Ishikawa (cell line): ENCODE data around the gene TROAP.

Experiments used
- CEBPB ChIP-seq: IDR thresholded peaks from 2 replicates; pipeline ENCODE4 v1.6.1; 2012
- CREB1 ChIP-seq: IDR thresholded peaks from 2 replicates; pipeline ENCODE4 v1.6.1; 2012; ENCODE audit warnings: low read depth
- EGR1 ChIP-seq: IDR thresholded peaks from 2 replicates; pipeline ENCODE4 v1.6.1; 2012
- EP300 ChIP-seq: IDR thresholded peaks from 2 replicates; pipeline ENCODE4 v1.6.1; 2012; ENCODE audit warnings: borderline replicate concordance
- FOXM1 ChIP-seq: IDR thresholded peaks from 2 replicates; pipeline ENCODE4 v1.6.1; 2012; ENCODE audit warnings: low read depth, borderline replicate concordance
- NFIC ChIP-seq: IDR thresholded peaks from 2 replicates; pipeline ENCODE4 v1.6.1; 2012
- RAD21 ChIP-seq: IDR thresholded peaks from 2 replicates; pipeline ENCODE4 v1.6.1; 2012; ENCODE audit warnings: low read depth
- TAF1 ChIP-seq: IDR thresholded peaks from 2 replicates; pipeline ENCODE4 v1.6.1; 2012; ENCODE audit warnings: low read depth, mild to moderate bottlenecking
- TCF12 ChIP-seq: IDR thresholded peaks from 2 replicates; pipeline ENCODE4 v1.6.1; 2012; ENCODE audit warnings: low read depth
- TEAD4 ChIP-seq: IDR thresholded peaks from 2 replicates; pipeline ENCODE4 v1.6.1; 2012
- YY1 ChIP-seq: IDR thresholded peaks from 2 replicates; pipeline ENCODE4 v1.6.1; 2012; ENCODE audit warnings: low read depth
- ZBTB7A ChIP-seq: IDR thresholded peaks from 2 replicates; pipeline ENCODE4 v1.6.1; 2012; ENCODE audit warnings: low read depth
- TF ChIP-seq, protein P1 (sequence below): IDR thresholded peaks from 2 replicates; pipeline ENCODE4 v1.6.1; 2012
- TF ChIP-seq, protein P2 (sequence below): IDR thresholded peaks from 2 replicates; pipeline ENCODE4 v1.6.1; 2012; ENCODE audit warnings: low read depth, mild to moderate bottlenecking
- TF ChIP-seq, protein P3 (sequence below): IDR thresholded peaks from 2 replicates; pipeline ENCODE4 v1.6.1; 2012

Gene TROAP

DNA sequence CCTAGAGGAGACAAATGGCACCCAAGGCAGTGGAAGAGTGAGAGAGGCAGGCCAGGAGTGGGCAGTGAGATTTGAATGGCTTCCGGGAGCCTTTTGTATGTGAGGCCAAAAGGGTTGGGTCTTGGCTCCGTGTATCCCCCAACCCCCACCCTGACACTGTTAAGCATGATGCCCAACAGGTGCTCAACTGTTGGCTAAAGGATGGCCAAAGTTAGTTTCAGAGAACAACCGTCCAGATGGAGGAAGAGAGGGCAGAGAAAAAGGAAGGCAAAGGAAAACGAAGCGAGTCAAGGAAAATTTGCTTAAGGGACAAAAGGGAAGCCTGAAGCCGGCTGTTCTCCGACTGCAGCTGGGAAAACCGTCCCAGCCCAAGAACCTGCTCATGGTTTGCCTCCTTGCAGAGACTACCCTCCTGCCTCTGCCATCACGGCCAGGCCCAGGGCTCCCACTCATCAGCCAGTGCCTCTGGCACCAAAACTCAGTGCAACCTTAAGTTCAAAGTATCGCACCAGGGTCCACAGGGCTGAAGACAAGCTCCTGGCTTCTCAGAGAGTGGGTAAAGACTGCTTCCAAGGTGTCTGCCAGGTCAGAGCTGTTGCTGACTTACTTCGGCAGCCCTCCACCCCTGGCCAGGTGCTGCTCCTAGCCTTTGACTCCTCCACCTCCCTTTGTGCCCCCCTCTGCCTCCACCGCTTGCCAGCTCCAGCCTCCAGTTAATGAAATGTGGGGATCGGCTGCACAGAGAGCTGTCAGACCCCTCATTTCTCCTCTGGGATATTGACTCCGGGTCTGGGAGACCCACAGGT is 18.1 kb downstream of the TROAP start:
- TF ChIP-seq, protein P1, sequence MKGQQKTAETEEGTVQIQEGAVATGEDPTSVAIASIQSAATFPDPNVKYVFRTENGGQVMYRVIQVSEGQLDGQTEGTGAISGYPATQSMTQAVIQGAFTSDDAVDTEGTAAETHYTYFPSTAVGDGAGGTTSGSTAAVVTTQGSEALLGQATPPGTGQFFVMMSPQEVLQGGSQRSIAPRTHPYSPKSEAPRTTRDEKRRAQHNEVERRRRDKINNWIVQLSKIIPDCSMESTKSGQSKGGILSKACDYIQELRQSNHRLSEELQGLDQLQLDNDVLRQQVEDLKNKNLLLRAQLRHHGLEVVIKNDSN, result no peak
- no peak for TF ChIP-seq CREB1
- TF ChIP-seq YY1, result no peak
- TF ChIP-seq TCF12, result no peak
- no peak for TF ChIP-seq NFIC
- TF ChIP-seq, protein P2, sequence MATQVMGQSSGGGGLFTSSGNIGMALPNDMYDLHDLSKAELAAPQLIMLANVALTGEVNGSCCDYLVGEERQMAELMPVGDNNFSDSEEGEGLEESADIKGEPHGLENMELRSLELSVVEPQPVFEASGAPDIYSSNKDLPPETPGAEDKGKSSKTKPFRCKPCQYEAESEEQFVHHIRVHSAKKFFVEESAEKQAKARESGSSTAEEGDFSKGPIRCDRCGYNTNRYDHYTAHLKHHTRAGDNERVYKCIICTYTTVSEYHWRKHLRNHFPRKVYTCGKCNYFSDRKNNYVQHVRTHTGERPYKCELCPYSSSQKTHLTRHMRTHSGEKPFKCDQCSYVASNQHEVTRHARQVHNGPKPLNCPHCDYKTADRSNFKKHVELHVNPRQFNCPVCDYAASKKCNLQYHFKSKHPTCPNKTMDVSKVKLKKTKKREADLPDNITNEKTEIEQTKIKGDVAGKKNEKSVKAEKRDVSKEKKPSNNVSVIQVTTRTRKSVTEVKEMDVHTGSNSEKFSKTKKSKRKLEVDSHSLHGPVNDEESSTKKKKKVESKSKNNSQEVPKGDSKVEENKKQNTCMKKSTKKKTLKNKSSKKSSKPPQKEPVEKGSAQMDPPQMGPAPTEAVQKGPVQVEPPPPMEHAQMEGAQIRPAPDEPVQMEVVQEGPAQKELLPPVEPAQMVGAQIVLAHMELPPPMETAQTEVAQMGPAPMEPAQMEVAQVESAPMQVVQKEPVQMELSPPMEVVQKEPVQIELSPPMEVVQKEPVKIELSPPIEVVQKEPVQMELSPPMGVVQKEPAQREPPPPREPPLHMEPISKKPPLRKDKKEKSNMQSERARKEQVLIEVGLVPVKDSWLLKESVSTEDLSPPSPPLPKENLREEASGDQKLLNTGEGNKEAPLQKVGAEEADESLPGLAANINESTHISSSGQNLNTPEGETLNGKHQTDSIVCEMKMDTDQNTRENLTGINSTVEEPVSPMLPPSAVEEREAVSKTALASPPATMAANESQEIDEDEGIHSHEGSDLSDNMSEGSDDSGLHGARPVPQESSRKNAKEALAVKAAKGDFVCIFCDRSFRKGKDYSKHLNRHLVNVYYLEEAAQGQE, result no peak
- no peak for TF ChIP-seq EP300
- TF ChIP-seq TAF1, result no peak
- TF ChIP-seq CEBPB, result no peak
- TF ChIP-seq TEAD4, result no peak
- TF ChIP-seq RAD21, result no peak
- no peak for TF ChIP-seq EGR1
- no peak for TF ChIP-seq FOXM1
- TF ChIP-seq, protein P3, sequence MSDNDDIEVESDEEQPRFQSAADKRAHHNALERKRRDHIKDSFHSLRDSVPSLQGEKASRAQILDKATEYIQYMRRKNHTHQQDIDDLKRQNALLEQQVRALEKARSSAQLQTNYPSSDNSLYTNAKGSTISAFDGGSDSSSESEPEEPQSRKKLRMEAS, result no peak
- TF ChIP-seq ZBTB7A, result no peak

DNA sequence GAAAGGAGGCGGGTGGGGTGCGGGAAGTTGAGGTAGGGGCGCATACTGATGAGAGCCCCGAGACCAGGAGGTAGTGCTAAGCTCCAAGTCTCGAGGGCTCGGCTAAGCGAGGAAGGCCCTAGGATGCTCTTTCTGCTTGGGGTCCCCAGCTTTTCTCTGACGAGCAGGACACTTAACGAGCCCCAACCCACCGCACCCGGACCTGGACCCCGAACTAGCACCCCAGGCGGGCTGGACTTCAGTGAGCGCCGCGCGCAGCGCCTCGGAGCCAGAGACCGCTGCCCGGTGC is 18.7 kb downstream of the TROAP start:
- no peak for TF ChIP-seq TCF12
- no peak for TF ChIP-seq FOXM1
- TF ChIP-seq NFIC, result no peak
- TF ChIP-seq, protein P1, result no peak
- TF ChIP-seq EGR1, result no peak
- TF ChIP-seq CEBPB, result no peak
- TF ChIP-seq RAD21, result no peak
- TF ChIP-seq YY1, result no peak
- TF ChIP-seq TAF1, result no peak

DNA sequence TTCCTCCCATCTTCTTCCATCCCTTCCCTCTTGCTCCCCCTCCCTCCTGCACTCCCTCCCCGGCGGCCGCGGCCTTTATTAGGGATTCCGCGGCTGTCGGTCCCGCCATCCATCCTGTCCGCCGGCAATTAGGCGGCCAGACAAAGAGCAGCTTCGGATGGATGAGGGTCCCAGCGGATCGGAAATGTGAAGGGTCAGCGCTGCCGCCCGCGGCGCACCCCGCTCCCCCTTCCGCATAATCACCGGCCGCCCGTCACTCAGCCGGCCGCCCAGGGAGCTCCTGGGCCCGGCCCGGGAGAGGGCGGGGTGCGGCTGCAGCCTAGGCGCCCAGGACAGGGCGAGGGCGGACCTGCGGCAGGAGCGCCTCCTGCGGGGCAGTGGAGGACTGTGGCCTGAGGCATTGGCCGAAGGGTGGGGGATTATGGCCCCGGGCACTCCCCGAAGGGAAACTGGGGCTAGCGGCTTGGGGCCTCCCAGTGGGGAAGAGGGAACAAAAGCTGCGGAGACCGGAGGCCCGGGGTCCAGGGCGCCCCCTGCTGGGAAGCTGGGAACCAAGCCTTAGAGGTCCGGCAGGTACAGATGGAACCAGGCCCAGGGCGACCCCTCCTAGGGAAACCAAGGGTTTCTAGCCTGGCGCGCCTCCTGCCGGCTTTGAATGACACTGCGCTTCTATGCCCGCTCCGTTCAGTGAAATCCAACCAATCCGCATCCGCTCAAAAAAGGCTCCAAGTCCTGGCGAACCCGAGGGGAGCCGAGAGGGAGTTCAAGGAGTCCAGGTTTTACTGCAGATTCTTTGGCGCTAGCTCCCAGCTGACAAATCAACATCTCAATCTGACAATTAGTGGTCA is 19.2 kb downstream of the TROAP start:
- peak; percentile 98 for TF ChIP-seq ZBTB7A
- no peak for TF ChIP-seq CEBPB
- no peak for TF ChIP-seq FOXM1
- TF ChIP-seq TEAD4, result no peak
- TF ChIP-seq RAD21, result peak; percentile 67
- TF ChIP-seq, protein P2, result no peak
- TF ChIP-seq NFIC, result no peak
- TF ChIP-seq EGR1, result no peak
- no peak for TF ChIP-seq TAF1
- TF ChIP-seq, protein P3, result peak; percentile 5
- TF ChIP-seq CREB1, result no peak
- peak; percentile 16; the same call in 1 of the 2 replicates for TF ChIP-seq YY1
- TF ChIP-seq TCF12, result no peak

DNA sequence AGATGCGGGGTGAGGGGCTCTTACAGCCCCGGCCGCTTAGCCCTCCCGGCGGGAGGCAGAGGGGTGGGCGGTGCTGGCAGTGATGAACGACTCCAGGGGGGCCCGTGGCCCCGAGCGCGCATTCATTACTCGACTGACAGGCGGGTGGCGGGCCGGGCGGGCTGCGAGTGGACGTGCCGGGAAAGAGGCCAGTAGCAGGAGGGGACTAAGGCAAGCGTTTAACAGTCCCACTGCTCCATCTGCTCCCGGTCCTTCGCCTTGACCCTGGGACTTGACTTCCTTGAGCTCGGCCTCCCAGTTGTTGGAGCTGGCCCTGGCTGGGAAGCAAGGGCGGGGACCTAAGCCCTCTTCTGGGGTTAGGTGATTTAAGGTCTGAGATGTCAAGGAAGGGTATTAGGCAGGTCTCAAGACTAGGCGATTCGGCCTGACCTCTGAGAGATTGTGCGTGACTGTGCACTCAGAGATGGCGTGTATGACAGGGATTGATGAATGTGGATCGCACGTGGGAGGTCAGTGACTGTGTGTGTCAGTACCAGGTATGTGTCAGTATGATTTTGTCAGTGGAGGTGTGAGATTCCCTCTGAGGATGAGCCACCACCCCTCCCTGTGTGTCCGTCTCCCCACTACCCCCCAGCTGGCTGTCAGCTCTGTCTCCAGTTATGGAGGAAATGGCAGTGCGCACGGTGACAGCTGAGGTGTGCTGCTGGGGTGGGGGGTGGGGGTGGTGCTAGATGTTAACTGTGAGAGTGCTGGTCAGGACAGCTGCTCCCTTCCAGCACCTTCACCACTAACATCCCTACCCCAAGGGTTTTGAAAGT is 20.1 kb downstream of the TROAP start:
- TF ChIP-seq YY1, result no peak
- TF ChIP-seq NFIC, result peak; percentile 54; the same call in 1 of the 2 replicates
- TF ChIP-seq TAF1, result no peak
- TF ChIP-seq, protein P3, result peak; percentile 24
